GM23338 (cell line): Measurements from ENCODE around the gene RENBP. TPM values are rescaled to one million over a fixed set of nuclear protein-coding genes. Genes with fewer than 3 reads are reported as not detected.

Experiments used
- ATAC-seq: fragments of 200-7000 bp; cut with Tn5 transposase; 3 replicates; pipeline ENCODE4 v1.9.1; 2020
- DNase-seq: peaks from one replicate; pipeline ENCODE4 v3.0.0-alpha.2; 2015; ENCODE audit warnings: low spot score
- H2AFZ ChIP-seq: fragments of 200-600 bp; sonication (generic); 2 replicates; pipeline ENCODE4 v1.8.0; 2016; ENCODE audit warnings: antibody characterized with exemption, mild to moderate bottlenecking, moderate library complexity
- H3F3A ChIP-seq: fragments of 200-600 bp; sonication (generic); replicated peaks from 2 replicates; pipeline ENCODE4 v1.8.0; 2017; ENCODE audit warnings: antibody characterized with exemption, mixed run types, low read depth
- H3K27ac ChIP-seq: fragments of 200-600 bp; sonication (generic); 2 replicates; pipeline ENCODE4 v1.6.1; 2016; ENCODE audit warnings: low read depth
- H3K27me3 ChIP-seq: fragments of 200-600 bp; sonication (generic); 2 replicates; pipeline ENCODE4 v1.8.0; 2016; ENCODE audit warnings: mild to moderate bottlenecking, mixed run types, moderate library complexity; ENCODE audit not compliant: insufficient read depth
- H3K36me3 ChIP-seq: fragments of 200-600 bp; sonication (generic); 2 replicates; pipeline ENCODE4 v1.8.0; 2016; ENCODE audit warnings: mild to moderate bottlenecking; ENCODE audit not compliant: insufficient read depth
- H3K4me1 ChIP-seq: fragments of 200-600 bp; sonication (generic); 2 replicates; pipeline ENCODE4 v1.8.0; 2016; ENCODE audit warnings: mild to moderate bottlenecking, moderate library complexity; ENCODE audit not compliant: insufficient read depth
- H3K4me2 ChIP-seq: fragments of 200-600 bp; sonication (generic); 2 replicates; pipeline ENCODE4 v1.7.1; 2017; ENCODE audit warnings: mixed run types
- H3K4me3 ChIP-seq: fragments of 200-600 bp; sonication (generic); 2 replicates; pipeline ENCODE4 v1.6.1; 2016; ENCODE audit warnings: mixed run types
- H3K79me2 ChIP-seq: fragments of 200-600 bp; sonication (generic); replicated peaks from 2 replicates; pipeline ENCODE4 v1.8.0; 2017; ENCODE audit warnings: mild to moderate bottlenecking; ENCODE audit not compliant: insufficient read depth
- H3K9me2 ChIP-seq: fragments of 200-600 bp; sonication (generic); 2 replicates; pipeline ENCODE4 v1.8.0; 2017; ENCODE audit not compliant: insufficient read depth
- H4K20me1 ChIP-seq: fragments of 200-600 bp; sonication (generic); replicated peaks from 2 replicates; pipeline ENCODE4 v1.8.0; 2017; ENCODE audit warnings: mild to moderate bottlenecking; ENCODE audit not compliant: insufficient read depth
- H3K27ac Mint-ChIP-seq: 2 replicates; pipeline ENCODE4 v1.8.0; 2020; ENCODE audit warnings: inconsistent platforms, mild to moderate bottlenecking, moderate library complexity, mixed read lengths
- H3K27me3 Mint-ChIP-seq: 3 replicates; pipeline ENCODE4 v1.8.0; 2022; ENCODE audit warnings: low read depth, mild to moderate bottlenecking, moderate library complexity, mixed read lengths, inconsistent platforms; ENCODE audit not compliant: insufficient read depth, poor library complexity
- H3K36me3 Mint-ChIP-seq: 3 replicates; pipeline ENCODE4 v1.8.0; 2021; ENCODE audit warnings: low read depth, mild to moderate bottlenecking, inconsistent platforms, moderate library complexity, mixed read lengths
- H3K4me1 Mint-ChIP-seq: 3 replicates; pipeline ENCODE4 v1.8.0; 2020; ENCODE audit warnings: mild to moderate bottlenecking, inconsistent platforms, mixed read lengths
- H3K4me3 Mint-ChIP-seq: 3 replicates; pipeline ENCODE4 v1.8.0; 2021; ENCODE audit warnings: moderate library complexity, mild to moderate bottlenecking, inconsistent platforms, mixed read lengths
- H3K9me3 Mint-ChIP-seq: 3 replicates; pipeline ENCODE4 v1.8.0; 2020; ENCODE audit warnings: moderate library complexity, mild to moderate bottlenecking, inconsistent platforms, mixed read lengths
- CREB1 ChIP-seq: fragments of 250-450 bp; sonication (Bioruptor Pico); IDR thresholded peaks from 2 replicates; pipeline ENCODE4 v1.5.0; 2020; ENCODE audit warnings: low read depth, mild to moderate bottlenecking, moderate library complexity
- CTCF ChIP-seq, 2 experiments: fragments of 200-600 bp in 1 of 2; sonication (generic) in 1 of 2; conservative IDR thresholded peaks; 2 replicates each; pipeline versions ENCODE4 v1.5.1 to v1.6.1; 2016 to 2017; ENCODE audit warnings: antibody characterized with exemption in 2 of 2, low read depth in 2 of 2, mild to moderate bottlenecking in 2 of 2, moderate library complexity in 1 of 2
- ETS1 ChIP-seq: IDR thresholded peaks from 2 replicates; pipeline ENCODE4 v1.6.1; 2016; ENCODE audit warnings: antibody characterized with exemption
- EZH2 ChIP-seq: fragments of 200-600 bp; sonication (generic); IDR thresholded peaks from one replicate; pipeline ENCODE4 v1.8.0; 2017; ENCODE audit warnings: antibody characterized with exemption, mild to moderate bottlenecking, low read depth; ENCODE audit not compliant: unreplicated experiment
- EZH2phosphoT487 ChIP-seq: fragments of 200-600 bp; sonication (generic); IDR thresholded peaks from one replicate; pipeline ENCODE4 v1.8.1; 2018; ENCODE audit warnings: antibody characterized with exemption; ENCODE audit not compliant: unreplicated experiment
- JUNB ChIP-seq: IDR thresholded peaks from one replicate; pipeline ENCODE4 v1.6.1; 2016; ENCODE audit warnings: antibody characterized with exemption; ENCODE audit not compliant: unreplicated experiment
- NANOG ChIP-seq: IDR thresholded peaks from 2 replicates; pipeline ENCODE4 v1.6.1; 2016; ENCODE audit warnings: antibody characterized with exemption, borderline replicate concordance
- POLR2AphosphoS5 ChIP-seq: IDR thresholded peaks from 2 replicates; pipeline ENCODE4 v1.6.1; 2016; ENCODE audit warnings: antibody characterized with exemption, low read depth
- REST ChIP-seq: IDR thresholded peaks from one replicate; pipeline ENCODE4 v1.6.1; 2018; ENCODE audit warnings: antibody characterized with exemption; ENCODE audit not compliant: unreplicated experiment
- STAT1 ChIP-seq: IDR thresholded peaks from one replicate; pipeline ENCODE4 v1.6.1; 2016; ENCODE audit warnings: antibody characterized with exemption; ENCODE audit not compliant: unreplicated experiment
- ZNF114 ChIP-seq: fragments of 250-450 bp; sonication (Bioruptor Pico); IDR thresholded peaks from 2 replicates; pipeline ENCODE4 v1.5.0; 2020; ENCODE audit warnings: mild to moderate bottlenecking, moderate library complexity
- ZNF331 ChIP-seq: fragments of 250-450 bp; sonication (Bioruptor Pico); IDR thresholded peaks from 2 replicates; pipeline ENCODE4 v1.5.0; 2020; ENCODE audit warnings: low read depth, mild to moderate bottlenecking, moderate library complexity
- ZNF462 ChIP-seq: fragments of 250-450 bp; sonication (Bioruptor Pico); IDR thresholded peaks from 2 replicates; pipeline ENCODE4 v1.5.0; 2020; ENCODE audit warnings: mild to moderate bottlenecking, moderate library complexity
- polyA plus RNA-seq: library from polyadenylated mRNA; unstranded; fragments of >200 nt; fragmentation: Nextera tagmentation; extraction: Ambion mirVana; gene quantifications from 2 replicates; pipeline ENCODE4 v1.2.1, GENCODE V29; 2016
- total RNA-seq: library from RNA; depleted of rRNA; stranded (reverse); fragments of >200 nt; shearing (Covaris generic); gene quantifications from 2 replicates; pipeline ENCODE4 v1.2.3, GENCODE V29; 2014

The RENBP gene
- total and polyA plus RNA-seq, 2 experiments from 2014 or later: 2.0 to 10.3 TPM

GRCh38 chrX:153973127-153974002 lies 28.9 kb upstream of the RENBP start:
- H3K4me3 Mint-ChIP-seq: peak overlapping the region; percentile 88
- Histone ChIP-seq H3K79me2 (peaks cover 22% of the 10 kb centered on the region), H4K20me1 (peaks cover 3% of the 10 kb centered on the region; the same call in 1 of the 2 replicates), H3F3A (0 out of 2 replicates have a peak, but pooled peaks cover 4% of the 10 kb centered on the region), H3K27ac (peak overlapping the region; percentile 97), H3K27me3 (no peaks in the 10 kb centered on the region), H3K9me2 (no peaks in the 10 kb centered on the region), H3K4me1 (peaks cover 4% of the 10 kb centered on the region), H3K4me3 (peak overlapping the region; percentile 73), H3K36me3 (no peaks in the 10 kb centered on the region), H3K4me2 (peak overlapping the region; percentile 88), H2AFZ (no peak overlapping the region)
- peaks cover 16% of the 10 kb centered on the region; the same call in 2 of the 3 replicates for H3K4me1 Mint-ChIP-seq
- H3K27me3 Mint-ChIP-seq: peaks cover 2% of the 10 kb centered on the region
- H3K36me3 Mint-ChIP-seq: peaks cover 4% of the 10 kb centered on the region; the same call in 2 of the 3 replicates
- peak overlapping the region; percentile 99 for H3K27ac Mint-ChIP-seq
- ATAC-seq: no peak
- H3K9me3 Mint-ChIP-seq: no peaks in the 10 kb centered on the region; the same call in 2 of the 3 replicates
- no peak for DNase-seq
- no peak for TF ChIP-seq ZNF114 (CRISPR knock-in tag)
- no peak for TF ChIP-seq STAT1
- no peak for TF ChIP-seq CREB1
- no peak for TF ChIP-seq EZH2
- TF ChIP-seq ETS1: no peak
- TF ChIP-seq JUNB: no peak
- no peak for TF ChIP-seq EZH2phosphoT487
- no peak for TF ChIP-seq REST
- no peak for TF ChIP-seq ZNF331 (CRISPR knock-in tag)
- TF ChIP-seq POLR2AphosphoS5: no peak
- TF ChIP-seq CTCF (conservative IDR thresholded peaks at IDR 0.05; ENCODE audit: low read depth in 2 of 2): no peak
- TF ChIP-seq NANOG: no peak
- TF ChIP-seq ZNF462 (CRISPR knock-in tag): no peak
